ENCODE measurements around the gene ZNF598. TPM values are rescaled to one million over a fixed set of nuclear protein-coding genes. Genes with fewer than 3 reads are reported as not detected.

The ZNF598 gene
- total and polyA plus RNA-seq, 2 of the 13 experiments (the other 11 are each of a cell fraction or from before 2014, with no cell fraction given), result 13.5 to 14.2 TPM

- TF ChIP-seq ZNF672 (CRISPR knock-in tag; IDR thresholded peaks at IDR 0.05) (no peak), FOSL2 (CRISPR knock-in tag; IDR thresholded peaks at IDR 0.05) (no peak), ZHX1 (CRISPR knock-in tag; IDR thresholded peaks at IDR 0.05; ENCODE audit: low read depth) (no peak; the same call in 1 of the 2 replicates), ZNF280B (CRISPR knock-in tag; IDR thresholded peaks at IDR 0.05; ENCODE audit: borderline replicate concordance) (0 out of 2 replicates have a peak, but pooled peaks have one; percentile 30), BRF2 (CRISPR knock-in tag; IDR thresholded peaks at IDR 0.05) (no peak), ZSCAN22 (CRISPR knock-in tag; IDR thresholded peaks at IDR 0.05) (no peak), ZNF749 (CRISPR knock-in tag; IDR thresholded peaks at IDR 0.05; ENCODE audit: borderline replicate concordance) (peak; percentile 38; the same call in 1 of the 2 replicates), AKAP8 (CRISPR knock-in tag; IDR thresholded peaks at IDR 0.05) (no peak), ZNF44 (CRISPR knock-in tag; IDR thresholded peaks at IDR 0.05) (0 out of 2 replicates have a peak, but pooled peaks have one; percentile 64), GABPB1 (CRISPR knock-in tag; IDR thresholded peaks at IDR 0.05) (no peak), SRSF1 (optimal IDR thresholded peaks at IDR 0.05; ENCODE audit: low read depth, low read length) (peak; percentile 52), TBX2 (CRISPR knock-in tag; IDR thresholded peaks at IDR 0.05; ENCODE audit: borderline replicate concordance) (no peak), ZNF282 (IDR thresholded peaks at IDR 0.05; ENCODE audit: partially characterized antibody) (no peak), PLSCR1 (CRISPR knock-in tag; IDR thresholded peaks at IDR 0.05; ENCODE audit: borderline replicate concordance) (no peak), AGO1 (IDR thresholded peaks at IDR 0.05; ENCODE audit: low read depth, low read length, poor library complexity, severe bottlenecking) (no peak), LCORL (IDR thresholded peaks at IDR 0.05) (no peak), LCORL (CRISPR knock-in tag; IDR thresholded peaks at IDR 0.05) (no peak), HOXA9 (CRISPR knock-in tag; IDR thresholded peaks at IDR 0.05; ENCODE audit: borderline replicate concordance) (no peak), MTF1 (CRISPR knock-in tag; IDR thresholded peaks at IDR 0.05) (no peak), ZMAT3 (CRISPR knock-in tag; conservative IDR thresholded peaks at IDR 0.05) (no peak), PRPF4 (IDR thresholded peaks at IDR 0.05; ENCODE audit: low read depth, low read length, poor library complexity, severe bottlenecking) (no peak), AGO2 (optimal IDR thresholded peaks at IDR 0.05; ENCODE audit: low read depth, low read length) (peak; percentile 14), ZNF597 (CRISPR knock-in tag; IDR thresholded peaks at IDR 0.05) (0 out of 2 replicates have a peak, but pooled peaks have one; percentile 38)
Observed at GRCh38 chr16:2040041-2040786, 30.6 kb upstream of the ZNF598 start (continued).

All from HepG2 (cell line).